Endothelial cell of umbilical vein (primary cell): ENCODE data around the gene CTSL. TPM values are rescaled to one million over a fixed set of nuclear protein-coding genes. Genes with fewer than 3 reads are reported as not detected.

Experiments used
- BruUV-seq: library from RNA; stranded (reverse); fragments of 400-500 nt; replicated peaks from 2 replicates; lab custom pipeline; 2021; lab: Mats Ljungman, UMichigan
- CTCF ChIA-PET: fragments of 300-600, 350-600 bp; sonication (Branson Sonifier 250); formaldehyde crosslinking; loops from one replicate; lab custom pipeline; 2021; ENCODE audit warnings: antibody characterized with exemption, inconsistent platforms; lab: Charles Lee
- POLR2A ChIA-PET: fragments of 300-600, 350-600 bp; sonication (Branson Sonifier 250); formaldehyde crosslinking; loops from one replicate; lab custom pipeline; 2021; ENCODE audit warnings: antibody characterized with exemption, inconsistent platforms; lab: Charles Lee
- DNase-seq: peaks from one replicate; pipeline ENCODE4 v3.0.0-alpha.2; 2011; ENCODE audit warnings: low read depth, low spot score
- FAIRE-seq: peaks from 2 replicates; lab custom pipeline; 2011; peaks lifted over from hg19 to GRCh38; lab: Jason Lieb, UNC
- H2AFZ ChIP-seq: 2 replicates; pipeline ENCODE4 v1.6.0; 2012; ENCODE audit warnings: low read depth, low read length, control low read depth, inconsistent platforms
- H3K27ac ChIP-seq: 2 replicates; pipeline ENCODE4 v1.5.1; 2011; ENCODE audit warnings: low read depth, mild to moderate bottlenecking, control low read depth, low read length, moderate library complexity; ENCODE audit not compliant: insufficient read depth
- H3K27me3 ChIP-seq, 2 experiments: 2 replicates each; pipeline versions ENCODE4 v1.6.0 to v1.6.1; 2011; ENCODE audit warnings: low read length in 2 of 2, mixed read lengths in 1 of 2; ENCODE audit not compliant: control insufficient read depth in 2 of 2, insufficient read depth in 2 of 2
- H3K36me3 ChIP-seq, 2 experiments: 2 replicates in 1 of 2; 3 replicates in 1 of 2; pipeline ENCODE4 v1.5.1; 2011; ENCODE audit warnings: low read length in 2 of 2, mild to moderate bottlenecking in 1 of 2, moderate library complexity in 1 of 2; ENCODE audit not compliant: control insufficient read depth in 2 of 2, insufficient read depth in 2 of 2; ENCODE audit errors: extremely low read depth in 1 of 2
- H3K4me1 ChIP-seq: 3 replicates; pipeline ENCODE4 v1.5.1; 2011; ENCODE audit warnings: mild to moderate bottlenecking, low read length; ENCODE audit not compliant: control insufficient read depth, insufficient read depth; ENCODE audit errors: extremely low read depth
- H3K4me2 ChIP-seq: 2 replicates; pipeline ENCODE4 v1.6.1; 2011; ENCODE audit warnings: low read length, control low read depth, mixed read lengths; ENCODE audit not compliant: insufficient read depth
- H3K4me3 ChIP-seq, 3 experiments: fragments of 200-600 bp in 1 of 3; sonication (generic), shearing (Covaris generic) in 1 of 3; replicated peaks in 1 of 3; 2 replicates each; pipeline ENCODE4 v1.5.1; 2011 to 2016; ENCODE audit warnings: control low read depth in 3 of 3, low read length in 3 of 3, mild to moderate bottlenecking in 2 of 3, inconsistent platforms in 1 of 3, low read depth in 1 of 3, moderate library complexity in 1 of 3; ENCODE audit not compliant: insufficient read depth in 1 of 3
- H3K79me2 ChIP-seq: 2 replicates; pipeline ENCODE4 v1.6.0; 2012; ENCODE audit warnings: low read length, inconsistent platforms; ENCODE audit not compliant: control insufficient read depth, insufficient read depth
- H3K9ac ChIP-seq: replicated peaks from 2 replicates; pipeline ENCODE3; 2011; ENCODE audit warnings: low read length, control low read depth; ENCODE audit not compliant: insufficient read depth; ENCODE audit errors: extremely low read depth
- H3K9me1 ChIP-seq: replicated peaks from 3 replicates; pipeline ENCODE4 v1.6.0; 2011; ENCODE audit warnings: mild to moderate bottlenecking, low read length; ENCODE audit not compliant: control insufficient read depth, insufficient read depth; ENCODE audit errors: extremely low read depth
- H3K9me3 ChIP-seq: replicated peaks from 2 replicates; pipeline ENCODE4 v1.5.1; 2012; ENCODE audit warnings: low read length, inconsistent platforms; ENCODE audit not compliant: control insufficient read depth, insufficient read depth
- H4K20me1 ChIP-seq: replicated peaks from 2 replicates; pipeline ENCODE3; 2011; ENCODE audit warnings: mild to moderate bottlenecking, low read length; ENCODE audit not compliant: control insufficient read depth, insufficient read depth; ENCODE audit errors: extremely low read depth
- CTCF ChIP-seq, 2 donors: IDR thresholded peaks; 1 replicate in 1 of 2; 2 replicates in 1 of 2; pipeline ENCODE4 v1.5.1; 2011; ENCODE audit warnings: low read length in 2 of 2, mild to moderate bottlenecking in 2 of 2, moderate library complexity in 2 of 2, control low read depth in 1 of 2, inconsistent platforms in 1 of 2, low read depth in 1 of 2; ENCODE audit not compliant: insufficient read depth in 1 of 2; ENCODE audit errors: extremely low read depth in 1 of 2
- EZH2 ChIP-seq: IDR thresholded peaks from 2 replicates; pipeline ENCODE4 v1.6.1; 2012; ENCODE audit warnings: borderline replicate concordance, low read depth, mild to moderate bottlenecking, moderate library complexity, low read length, inconsistent platforms; ENCODE audit not compliant: severe bottlenecking
- FOS ChIP-seq: IDR thresholded peaks from 2 replicates; pipeline ENCODE4 v1.6.1; 2011; ENCODE audit warnings: mild to moderate bottlenecking, low read length, moderate library complexity, borderline replicate concordance; ENCODE audit not compliant: insufficient read depth
- GATA2 ChIP-seq: IDR thresholded peaks from 2 replicates; pipeline ENCODE4 v1.7.0; 2011; ENCODE audit warnings: low read depth, mild to moderate bottlenecking, moderate library complexity, mixed read lengths, low read length; ENCODE audit not compliant: insufficient read length, insufficient read depth
- JUN ChIP-seq: IDR thresholded peaks from 2 replicates; pipeline ENCODE4 v1.6.1; 2011; ENCODE audit warnings: borderline replicate concordance, low read depth; ENCODE audit not compliant: insufficient read length, insufficient read depth
- MAX ChIP-seq: IDR thresholded peaks from 2 replicates; pipeline ENCODE4 v1.6.1; 2011; ENCODE audit not compliant: insufficient read depth, insufficient read length
- MYC ChIP-seq: IDR thresholded peaks from one replicate; pipeline ENCODE4 v1.6.1; 2011; ENCODE audit warnings: mild to moderate bottlenecking, low read depth, low read length
- POLR2A ChIP-seq: IDR thresholded peaks from 2 replicates; pipeline ENCODE4 v1.6.1; 2012; ENCODE audit warnings: low read depth, mild to moderate bottlenecking, control low read depth, low read length
- POLR2AphosphoS5 ChIP-seq: IDR thresholded peaks from 2 replicates; pipeline ENCODE4 v1.6.1; 2012; ENCODE audit warnings: low read depth, mild to moderate bottlenecking, control low read depth, low read length, moderate library complexity; ENCODE audit not compliant: insufficient read depth
- dilution Hi-C: fragments of 300-500 bp; cut with MboI; formaldehyde crosslinking; loops from one replicate; pipeline ENCODE4 v1.15.0; 2019; ENCODE audit warnings: low sequenced_read_pairs; ENCODE audit not compliant: extremely low pct_ligation_motif_present
- intact Hi-C: fragments of 100-400 bp; cut with micrococcal nuclease; formaldehyde crosslinking; loops from one replicate; pipeline ENCODE4 v1.10.0; 2022
- polyA plus RNA-seq, 4 experiments: library from polyadenylated mRNA; depleted of rRNA in 3 of 4; stranded (reverse) in 3 of 4; unstranded in 1 of 4; fragments of >200 nt; gene quantifications; 2 replicates each; pipeline versions ENCODE4 v1.2.1 to v1.2.3, GENCODE V29; 2011 to 2012; ENCODE audit warnings: missing spikeins in 1 of 4
- total RNA-seq: library from RNA; stranded (reverse); gene quantifications from 2 replicates; pipeline ENCODE4 v1.2.3, GENCODE V29; 2021

The CTSL gene
- total and polyA plus RNA-seq, 2 donors (not counting 3 experiments of a cell fraction or from before 2014, with no cell fraction given) = 98.4 to 107 TPM

DNA sequence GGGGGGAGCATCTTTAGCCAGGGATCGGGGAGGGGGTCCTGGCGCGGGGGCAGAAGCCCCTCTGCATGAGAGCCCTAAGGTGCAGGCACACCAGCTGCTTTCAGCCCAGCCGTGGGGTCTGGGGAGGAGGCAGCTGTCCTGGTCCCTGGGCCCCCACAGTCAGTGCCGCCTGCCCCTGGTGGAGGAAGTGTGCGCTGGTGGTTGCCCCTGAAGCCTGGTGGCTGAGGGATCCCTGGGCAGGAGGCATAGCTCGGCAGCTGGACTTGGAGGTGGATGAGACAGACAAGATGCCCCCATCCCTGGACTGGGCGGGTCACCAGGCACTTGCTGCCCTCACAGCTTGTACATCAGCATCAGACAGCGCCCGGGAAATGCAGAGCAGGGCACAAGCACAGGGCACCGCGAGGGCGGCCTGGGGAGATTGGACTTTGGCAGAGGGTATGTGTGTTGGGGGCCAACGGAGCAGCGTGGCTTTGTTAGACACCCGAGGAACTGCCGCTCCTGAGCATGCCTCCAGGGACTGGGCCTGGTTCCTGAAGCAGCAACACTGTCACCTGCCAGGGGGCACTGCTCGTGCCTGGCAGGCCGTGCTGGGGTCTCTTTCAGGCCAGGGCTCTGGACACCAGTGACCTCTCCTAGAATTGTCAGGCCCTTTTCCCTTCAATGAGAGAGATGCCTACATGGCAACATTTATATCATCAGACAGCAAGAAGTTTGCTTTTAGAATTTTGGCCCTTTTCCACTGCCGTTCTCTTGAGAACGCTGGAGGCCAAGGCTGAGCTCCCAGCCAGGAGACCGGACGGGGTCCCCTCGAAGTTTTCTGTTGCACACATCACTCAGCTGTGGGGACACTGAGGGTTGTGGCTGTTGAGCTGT is 41.9 kb upstream of the CTSL start:
- no peak for FAIRE-seq
- CTCF ChIA-PET = interaction anchor here (0.7 to 6.3 kb wide), 22 partner anchors 9 to 347 kb away, joined by 3 to 113 read pairs (median 5); partner anchors contain the start of gene CTSL
- peaks cover 17% of the 10 kb centered on the region for H3K4me1 ChIP-seq
- no peak overlapping the region for H3K27ac ChIP-seq
- no peaks in the 10 kb centered on the region for H3K79me2 ChIP-seq
- no peak overlapping the region for H3K4me2 ChIP-seq
- BruUV-seq = no TSS peak
- TF ChIP-seq POLR2AphosphoS5 = no peak
- TF ChIP-seq MAX = no peak
- TF ChIP-seq GATA2 = no peak
- TF ChIP-seq JUN = no peak
- TF ChIP-seq FOS = no peak
- no peak for TF ChIP-seq POLR2A
- TF ChIP-seq EZH2 = no peak
- TF ChIP-seq CTCF (IDR thresholded peaks at IDR 0.05; ENCODE audit: extremely low read depth in 1 of 2, insufficient read depth in 1 of 2, low read depth in 1 of 2, low read length in 2 of 2) = no peak
- TF ChIP-seq MYC = no peak
- intact Hi-C loops = loop anchor here (1.0 to 5.0 kb wide), 3 partner anchors 29 to 488 kb away; no protein-coding TSS in a partner anchor
- no peak overlapping the region for H2AFZ ChIP-seq
- no peaks in the 10 kb centered on the region for H3K27me3 ChIP-seq
- DNase-seq = no peak
- H3K9me3 ChIP-seq = no peaks in the 10 kb centered on the region
- peaks cover 2 to 28% of the 10 kb centered on the region in 2 experiments for H3K36me3 ChIP-seq
- no peak overlapping the region for H3K9ac ChIP-seq
- no peaks in the 10 kb centered on the region for H3K9me1 ChIP-seq
- POLR2A ChIA-PET = no interaction called here
- no peak overlapping the region for H3K4me3 ChIP-seq
- no peaks in the 10 kb centered on the region for H4K20me1 ChIP-seq
- dilution Hi-C loops = no loop called here
